TTC549 (cell line): Measurements from ENCODE around the gene FICD.

Experiments used
- FAIRE-seq: peaks from 2 replicates; lab custom pipeline; 2012; peaks lifted over from hg19 to GRCh38; lab: Jason Lieb, UNC

The FICD gene

GRCh38 chr12:108502922-108503321, 12.2 kb upstream of the FICD start:
- no peak for FAIRE-seq

- FAIRE-seq: no peak
Observed at GRCh38 chr12:108505129-108505528, 9.9 kb upstream of the FICD start.

GRCh38 chr12:108507971-108508642, 7.0 kb upstream of the FICD start:
- FAIRE-seq: no peak

GRCh38 chr12:108509806-108510205, 5.3 kb upstream of the FICD start:
- FAIRE-seq: no peak

GRCh38 chr12:108510836-108511235, 4.2 kb upstream of the FICD start:
- FAIRE-seq: no peak

GRCh38 chr12:108511633-108512540, 3.2 kb upstream of the FICD start:
- FAIRE-seq: peak; percentile 20

GRCh38 chr12:108514468-108514972, 557 bp upstream of the FICD start:
- FAIRE-seq: no peak

- FAIRE-seq: no peak
Observed at GRCh38 chr12:108515916-108516315, 839 bp downstream of the FICD start.

- FAIRE-seq: no peak
Observed at GRCh38 chr12:108516511-108517275, 1.6 kb downstream of the FICD start.

- no peak for FAIRE-seq
Observed at GRCh38 chr12:108517288-108518100, 2.4 kb downstream of the FICD start.

GRCh38 chr12:108518101-108518715, 3.1 kb downstream of the FICD start:
- no peak for FAIRE-seq

- FAIRE-seq: no peak
Observed at GRCh38 chr12:108518716-108519496, 3.8 kb downstream of the FICD start.

- no peak for FAIRE-seq
Observed at GRCh38 chr12:108519558-108519957, 4.5 kb downstream of the FICD start.

- no peak for FAIRE-seq
Observed at GRCh38 chr12:108523365-108523764, 8.3 kb downstream of the FICD start.

GRCh38 chr12:108525681-108526080, 10.6 kb downstream of the FICD start:
- no peak for FAIRE-seq

- FAIRE-seq: no peak
Observed at GRCh38 chr12:108526482-108527165, 11.5 kb downstream of the FICD start.

- FAIRE-seq: no peak
Observed at GRCh38 chr12:108527166-108527496, 12.1 kb downstream of the FICD start.

GRCh38 chr12:108530161-108530560, 15.1 kb downstream of the FICD start:
- no peak for FAIRE-seq

- no peak for FAIRE-seq
Observed at GRCh38 chr12:108531929-108532848, 17.1 kb downstream of the FICD start.
